ENCODE measurements around the gene NELFCD.

DNA sequence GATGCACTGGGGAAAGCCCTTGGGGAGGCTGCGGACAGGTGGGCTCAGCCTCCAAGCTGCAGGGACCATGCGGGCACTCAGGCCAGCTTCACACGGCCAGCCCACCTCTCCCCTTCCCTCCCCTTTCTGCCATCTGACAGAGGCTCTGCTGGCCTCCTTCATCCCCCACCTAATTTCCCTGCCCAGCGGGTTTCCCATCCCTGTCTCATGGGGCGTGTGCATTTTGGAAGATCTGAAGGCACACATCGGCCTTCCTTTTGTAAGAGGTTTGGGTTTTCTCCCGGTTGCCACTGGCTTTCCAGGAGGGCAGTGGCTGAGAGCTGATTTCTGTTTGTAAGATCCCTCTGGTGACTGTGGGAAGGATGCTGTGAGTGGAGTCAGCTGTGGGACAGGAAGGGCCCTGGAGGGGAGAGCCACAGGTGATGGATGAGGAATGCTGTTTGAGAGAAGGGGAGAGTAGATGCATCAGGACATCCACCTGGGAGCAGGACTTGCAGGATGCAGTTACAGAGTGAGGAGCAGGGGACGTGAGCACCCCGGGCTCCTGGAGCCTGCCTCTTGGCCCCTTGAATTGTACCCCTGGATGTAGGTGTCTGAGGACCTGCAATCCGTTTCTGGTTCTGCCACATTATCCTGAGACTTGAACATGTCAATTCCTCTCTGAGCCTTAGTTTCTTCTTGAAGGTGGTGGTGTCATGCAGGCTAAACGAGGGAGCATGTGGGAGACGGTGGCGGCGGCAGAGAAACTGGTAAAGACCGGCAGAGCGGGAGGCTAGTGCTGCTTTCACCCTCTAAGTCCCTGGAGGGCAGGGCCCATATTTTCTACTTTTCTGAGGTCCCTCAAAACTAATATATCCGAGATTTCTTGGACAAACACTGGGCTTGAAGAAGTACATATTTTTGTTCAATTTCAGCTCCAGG, 32.2 kb downstream of the NELFCD start:
- TF ChIP-seq, protein P1, sequence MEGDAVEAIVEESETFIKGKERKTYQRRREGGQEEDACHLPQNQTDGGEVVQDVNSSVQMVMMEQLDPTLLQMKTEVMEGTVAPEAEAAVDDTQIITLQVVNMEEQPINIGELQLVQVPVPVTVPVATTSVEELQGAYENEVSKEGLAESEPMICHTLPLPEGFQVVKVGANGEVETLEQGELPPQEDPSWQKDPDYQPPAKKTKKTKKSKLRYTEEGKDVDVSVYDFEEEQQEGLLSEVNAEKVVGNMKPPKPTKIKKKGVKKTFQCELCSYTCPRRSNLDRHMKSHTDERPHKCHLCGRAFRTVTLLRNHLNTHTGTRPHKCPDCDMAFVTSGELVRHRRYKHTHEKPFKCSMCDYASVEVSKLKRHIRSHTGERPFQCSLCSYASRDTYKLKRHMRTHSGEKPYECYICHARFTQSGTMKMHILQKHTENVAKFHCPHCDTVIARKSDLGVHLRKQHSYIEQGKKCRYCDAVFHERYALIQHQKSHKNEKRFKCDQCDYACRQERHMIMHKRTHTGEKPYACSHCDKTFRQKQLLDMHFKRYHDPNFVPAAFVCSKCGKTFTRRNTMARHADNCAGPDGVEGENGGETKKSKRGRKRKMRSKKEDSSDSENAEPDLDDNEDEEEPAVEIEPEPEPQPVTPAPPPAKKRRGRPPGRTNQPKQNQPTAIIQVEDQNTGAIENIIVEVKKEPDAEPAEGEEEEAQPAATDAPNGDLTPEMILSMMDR (IDR thresholded peaks at IDR 0.05; ENCODE audit: poor library complexity, severe bottlenecking): no peak
- TF ChIP-seq POLR2AphosphoS5 (IDR thresholded peaks at IDR 0.05) (no peak), TAF1 (IDR thresholded peaks at IDR 0.05; ENCODE audit: low read depth) (no peak), EZH2 (IDR thresholded peaks at IDR 0.05; ENCODE audit: borderline replicate concordance, insufficient read depth, low read length, poor library complexity, severe bottlenecking) (no peak), EP300 (conservative IDR thresholded peaks at IDR 0.05; ENCODE audit: poor library complexity, severe bottlenecking) (no peak), MXI1 (conservative IDR thresholded peaks at IDR 0.05; ENCODE audit: poor library complexity, severe bottlenecking) (no peak)
